Panc1 (cell line): ENCODE measurements around the gene NEDD8.

ENCODE experiments used
- CTCF ChIP-seq: fragments of 450-650 bp; IDR thresholded peaks from 2 replicates; pipeline ENCODE4 v1.5.1; 2017; ENCODE audit warnings: mild to moderate bottlenecking
- POLR2AphosphoS5 ChIP-seq: IDR thresholded peaks from 2 replicates; pipeline ENCODE4 v1.6.1; 2012; ENCODE audit warnings: mild to moderate bottlenecking, low read depth, low read length, moderate library complexity
- REST ChIP-seq, 2 experiments: IDR thresholded peaks; 2 replicates each; pipeline ENCODE4 v1.6.1; 2011 to 2012; ENCODE audit warnings: low read depth in 2 of 2, control low read depth in 1 of 2, low read length in 1 of 2, mild to moderate bottlenecking in 1 of 2, moderate library complexity in 1 of 2; ENCODE audit not compliant: insufficient read depth in 1 of 2
- SIN3A ChIP-seq: IDR thresholded peaks from 2 replicates; pipeline ENCODE4 v1.6.1; 2012; ENCODE audit warnings: low read depth, mild to moderate bottlenecking, low read length, moderate library complexity, borderline replicate concordance; ENCODE audit not compliant: insufficient read depth
- TCF7L2 ChIP-seq: IDR thresholded peaks from 2 replicates; pipeline ENCODE4 v1.6.1; 2011; ENCODE audit warnings: mild to moderate bottlenecking, low read depth, low read length, inconsistent platforms

GRCh38 chr14:24274101-24274543 is 42.0 kb upstream of the NEDD8 start:
- TF ChIP-seq CTCF (no peak), SIN3A (no peak), POLR2AphosphoS5 (no peak), REST (IDR thresholded peaks at IDR 0.05; ENCODE audit: insufficient read depth in 1 of 2, low read depth in 2 of 2, low read length in 1 of 2) (no peak), TCF7L2 (no peak)
